Measurements from ENCODE around the gene CFAP73.

Gene CFAP73

GRCh38 chr12:113142886-113143332 lies 6.6 kb upstream of the CFAP73 start:
- no peak for DNase-seq

- DNase-seq = no peak
Observed at GRCh38 chr12:113143959-113144358, 5.6 kb upstream of the CFAP73 start.

GRCh38 chr12:113144806-113145205 lies 4.7 kb upstream of the CFAP73 start:
- DNase-seq = no peak

GRCh38 chr12:113145720-113146551 lies 3.6 kb upstream of the CFAP73 start:
- no peak for DNase-seq

- DNase-seq = no peak
Observed at GRCh38 chr12:113146999-113147398, 2.5 kb upstream of the CFAP73 start.

- no peak for DNase-seq
Observed at GRCh38 chr12:113151655-113152054, 2.1 kb downstream of the CFAP73 start.

- DNase-seq = no peak
Observed at GRCh38 chr12:113152196-113152834, 2.8 kb downstream of the CFAP73 start.

- peak; percentile 65 to 73 for DNase-seq
Observed at GRCh38 chr12:113152835-113153814, 3.6 kb downstream of the CFAP73 start.

GRCh38 chr12:113154351-113154973 lies 4.9 kb downstream of the CFAP73 start:
- no peak for DNase-seq

- DNase-seq = no peak
Observed at GRCh38 chr12:113155060-113155459, 5.5 kb downstream of the CFAP73 start.

GRCh38 chr12:113155646-113156045 lies 6.1 kb downstream of the CFAP73 start:
- DNase-seq = no peak

- no peak for DNase-seq
Observed at GRCh38 chr12:113157218-113157859, 7.8 kb downstream of the CFAP73 start.

GRCh38 chr12:113158439-113159203 lies 9.1 kb downstream of the CFAP73 start:
- no peak for DNase-seq

GRCh38 chr12:113159937-113160336 lies 10.4 kb downstream of the CFAP73 start:
- DNase-seq = no peak

GRCh38 chr12:113161415-113162016 lies 12.0 kb downstream of the CFAP73 start:
- no peak for DNase-seq

GRCh38 chr12:113162102-113163029 lies 12.8 kb downstream of the CFAP73 start:
- DNase-seq = no peak

- no peak for DNase-seq
Observed at GRCh38 chr12:113163030-113163360, 13.5 kb downstream of the CFAP73 start.

GRCh38 chr12:113164014-113164413 lies 14.5 kb downstream of the CFAP73 start:
- no peak for DNase-seq

GRCh38 chr12:113165521-113166450 lies 16.3 kb downstream of the CFAP73 start:
- DNase-seq = no peak
